GM21723 (cell line): ENCODE results near the gene TMEM127.
"Not testable (repeated sequence)": the region's sequence is repeated elsewhere in the genome, so short reads cannot be mapped to it uniquely, and the experiment has no call there.

Experiments
- ATAC-seq: cut with Tn5 transposase; IDR thresholded peaks from one replicate; pipeline ENCODE4 v1.9.1; 2021; ENCODE audit warnings: mild to moderate bottlenecking, moderate library complexity; ENCODE audit not compliant: unreplicated experiment

TMEM127 gene

DNA sequence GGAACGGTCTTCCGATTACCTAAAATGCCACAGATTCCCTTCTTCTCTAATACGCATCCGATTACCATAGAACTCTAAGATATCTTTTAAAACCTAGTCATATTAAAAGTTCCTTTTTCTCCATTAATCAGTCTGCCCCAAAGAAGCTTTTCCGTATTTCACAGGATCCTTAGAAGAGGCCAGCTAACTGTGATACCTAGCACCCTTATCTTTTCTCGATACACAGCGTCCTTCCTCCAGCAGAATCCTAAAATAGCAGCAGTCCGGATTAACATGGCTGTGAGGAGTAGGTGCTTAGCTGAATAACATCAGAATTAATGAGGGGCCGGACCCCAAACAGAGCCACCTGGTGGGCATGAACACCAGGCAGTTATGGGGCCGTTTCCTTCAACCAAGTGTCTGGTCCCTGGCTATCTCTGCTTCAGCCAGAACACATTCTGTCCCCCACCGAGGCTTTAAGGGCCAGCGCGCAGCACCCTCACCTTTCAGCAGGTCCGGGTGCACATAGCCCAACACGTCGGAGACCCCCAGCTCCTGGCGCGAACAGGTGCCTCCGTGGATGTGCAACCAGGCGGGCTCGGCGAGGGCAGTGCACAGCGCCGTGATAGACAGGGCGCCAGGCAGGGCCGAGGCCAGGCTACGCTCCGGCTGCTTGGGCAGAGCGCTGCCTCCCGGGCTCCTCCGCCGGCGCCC is 995 bp downstream of the TMEM127 start:
- no peak for ATAC-seq

DNA sequence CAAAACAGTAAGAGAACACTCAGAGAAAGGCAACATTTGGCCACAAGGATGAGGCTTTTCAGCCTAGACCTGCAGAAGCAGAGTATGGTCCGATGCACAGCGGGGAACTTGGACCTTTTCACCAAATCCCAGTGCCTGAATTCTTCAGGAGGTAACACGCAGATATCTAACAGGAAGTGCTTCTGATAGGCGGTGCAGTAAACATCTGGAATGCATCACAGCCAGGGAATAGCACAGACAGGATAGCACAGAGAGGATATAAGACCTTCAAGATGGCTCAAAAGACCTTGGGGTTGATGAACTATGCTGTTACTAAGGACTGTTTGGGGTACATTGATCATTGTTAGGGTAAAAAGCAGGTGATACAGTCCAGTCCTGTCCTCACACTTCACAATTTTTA is 1.7 kb downstream of the TMEM127 start:
- ATAC-seq, result no peak

DNA sequence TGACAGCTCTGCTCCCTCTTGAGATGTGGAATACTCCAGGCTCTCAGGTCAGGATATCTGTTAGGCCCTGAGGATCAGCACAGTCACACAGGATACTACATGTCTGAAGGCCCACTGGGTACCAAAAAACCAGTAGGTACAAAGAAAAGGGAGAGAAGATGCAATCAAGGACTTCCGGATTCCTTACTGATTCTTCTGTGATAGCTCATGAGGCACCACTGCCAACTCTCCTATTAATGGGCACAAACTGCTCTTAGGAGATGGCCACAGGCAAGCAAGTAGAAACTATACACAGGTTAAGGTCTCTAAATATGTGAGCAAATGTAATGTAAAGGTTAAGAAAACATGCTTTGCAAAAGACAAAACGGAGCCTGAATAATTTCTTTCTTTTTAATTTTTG is 3.5 kb downstream of the TMEM127 start:
- no peak for ATAC-seq

DNA sequence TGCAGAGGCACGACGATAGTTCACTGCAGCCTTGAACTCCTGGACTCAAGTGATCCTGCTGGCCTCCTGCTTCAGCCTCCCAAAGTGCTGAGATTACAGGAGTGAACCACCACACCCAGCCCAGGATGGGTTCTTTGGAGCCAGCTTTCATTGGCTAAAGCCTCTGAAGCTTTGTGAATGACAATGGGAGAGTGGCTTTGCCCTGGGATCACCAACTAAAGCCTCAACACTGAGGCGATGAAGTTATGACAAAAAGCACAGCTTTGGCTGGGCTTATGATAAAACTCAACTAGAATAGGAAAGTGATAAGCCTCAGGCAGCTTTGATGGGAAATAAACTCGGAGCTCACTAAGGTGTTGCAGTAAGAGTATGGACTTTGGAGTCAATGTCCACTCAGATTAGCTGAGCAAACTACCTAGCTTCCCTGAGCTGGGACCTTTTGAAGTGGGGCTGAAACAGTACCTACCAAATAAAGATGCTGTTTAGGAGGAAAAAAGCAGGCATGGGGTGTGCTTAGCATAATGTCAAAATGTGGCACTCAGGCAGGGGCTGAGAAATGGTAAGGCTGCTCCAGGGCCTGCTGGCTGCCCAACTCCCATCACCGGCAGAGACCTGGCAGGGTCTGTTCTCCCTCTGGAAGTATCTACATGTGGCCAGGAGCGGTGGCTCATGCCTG is 4.3 kb downstream of the TMEM127 start:
- no peak for ATAC-seq

DNA sequence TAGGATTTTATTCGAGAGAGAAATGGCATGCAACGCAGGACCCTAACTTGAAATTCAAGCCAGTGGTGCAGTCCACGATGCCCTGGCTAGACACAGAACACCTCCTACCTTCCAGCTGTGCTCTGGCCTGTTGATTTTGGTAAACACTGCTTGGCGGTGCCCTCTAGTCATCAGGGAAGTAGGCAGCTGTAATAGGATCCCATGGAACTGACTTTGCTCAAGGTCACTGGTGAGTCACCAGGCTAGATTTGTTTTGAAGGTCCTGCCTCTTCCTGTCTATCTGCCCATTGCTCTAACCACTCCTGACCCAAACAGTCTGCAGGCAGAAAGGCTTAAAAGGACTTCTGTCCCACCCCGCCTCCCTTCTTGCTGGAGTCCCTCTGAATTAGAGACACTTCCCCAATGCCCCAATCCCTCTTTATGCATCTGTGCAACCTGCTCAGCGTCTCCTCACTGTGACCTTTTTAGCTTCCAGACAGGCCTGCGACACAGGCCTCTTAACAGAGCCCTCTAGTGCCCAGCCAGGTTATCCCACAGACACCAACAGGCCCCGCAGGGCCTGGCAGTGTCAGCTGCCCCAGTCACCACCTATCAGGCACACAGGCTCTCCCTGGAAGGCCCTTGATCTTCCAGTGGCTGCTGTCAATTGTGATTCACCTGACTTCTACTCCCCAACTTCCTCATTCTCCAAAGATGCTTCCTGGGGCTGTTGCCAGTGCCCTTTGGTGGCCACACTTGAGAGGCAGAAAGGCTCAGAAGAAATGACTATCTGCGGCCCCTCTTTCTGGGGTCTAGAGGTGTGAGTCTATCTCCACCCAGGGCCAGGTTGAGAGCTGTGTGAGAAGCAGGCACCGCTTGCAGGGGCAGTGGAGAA is 5.2 kb downstream of the TMEM127 start:
- ATAC-seq, result peak; percentile 48

DNA sequence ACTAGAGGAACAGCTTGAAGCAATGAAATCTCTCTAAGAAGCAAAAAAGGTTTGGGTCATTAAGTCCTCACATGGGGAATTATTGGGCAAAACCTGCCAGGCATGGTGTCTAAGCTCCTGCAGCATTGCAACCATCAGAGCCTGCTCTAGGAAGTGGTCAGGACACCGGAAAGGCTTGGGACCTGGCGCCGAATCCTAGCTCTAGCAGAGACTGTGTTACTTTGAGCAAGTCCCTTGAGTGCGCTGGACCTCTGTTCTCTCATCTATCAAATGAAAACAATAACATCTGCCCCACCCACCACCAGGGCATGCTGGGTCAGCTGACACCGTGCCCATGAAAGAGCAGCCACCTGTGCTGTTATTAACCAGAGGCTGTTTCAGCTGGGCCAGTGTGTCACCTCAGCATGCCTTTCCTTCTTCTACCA is 6.3 kb downstream of the TMEM127 start:
- no peak for ATAC-seq

DNA sequence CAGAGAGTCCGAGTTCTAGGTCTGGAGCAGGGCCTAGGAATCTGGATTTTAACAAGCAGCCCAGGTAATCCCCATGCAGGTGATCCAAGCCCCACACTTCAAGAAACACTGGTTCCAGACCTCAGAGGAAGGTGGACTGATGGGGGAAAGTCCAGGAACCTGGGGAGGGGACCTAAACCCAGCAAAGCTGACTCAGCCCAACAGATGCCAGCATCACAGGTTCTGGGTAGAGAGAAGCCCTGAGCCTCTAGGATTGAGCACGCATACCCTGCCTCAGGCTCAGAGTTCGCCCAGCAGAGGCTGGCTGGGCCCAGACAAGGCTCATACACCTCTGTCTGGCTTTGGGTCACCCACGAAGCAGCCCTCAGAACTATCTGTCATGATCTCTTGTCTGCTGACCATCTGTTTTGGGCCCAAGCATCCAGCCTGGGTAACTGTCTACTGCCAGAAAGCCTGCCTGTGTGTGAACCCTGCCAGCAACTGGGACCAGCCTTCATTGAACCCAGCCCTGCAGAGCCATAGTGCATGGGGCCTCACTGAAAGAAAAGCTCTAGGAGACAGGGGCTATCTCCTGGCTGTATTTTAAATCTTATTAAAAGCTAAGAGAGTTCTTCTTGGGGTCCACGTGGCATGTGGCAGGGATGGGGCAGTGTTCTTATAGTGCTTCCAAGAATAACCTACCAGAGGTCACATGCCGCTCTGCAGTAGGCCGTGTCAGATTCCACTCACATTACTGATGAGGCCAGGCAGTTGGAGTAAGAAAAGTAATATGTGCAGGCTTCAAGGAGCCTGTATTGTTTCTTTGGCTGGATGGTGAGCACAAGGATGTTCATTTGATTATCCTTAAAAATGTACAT is 7.4 kb downstream of the TMEM127 start:
- no peak for ATAC-seq

DNA sequence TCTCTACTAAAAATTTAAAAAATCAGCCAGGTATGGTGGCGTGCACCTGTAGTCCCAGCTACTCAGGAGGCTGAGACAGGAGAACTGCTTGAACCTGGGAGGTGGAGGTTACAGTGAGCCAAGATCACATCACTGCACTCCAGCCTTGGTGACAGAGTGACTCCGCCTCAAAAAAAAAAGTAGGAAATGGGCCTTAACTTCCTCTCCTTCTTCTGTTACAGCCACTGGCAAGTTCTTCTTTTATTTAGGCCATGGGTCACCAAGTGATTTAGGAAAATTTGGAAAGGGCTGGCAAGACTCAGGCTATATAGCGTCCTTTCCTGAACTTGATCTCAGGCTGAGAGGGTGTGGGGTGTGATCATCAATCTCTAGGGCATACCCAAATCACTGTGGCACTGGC is 8.1 kb downstream of the TMEM127 start:
- not testable (repeated sequence) for ATAC-seq

DNA sequence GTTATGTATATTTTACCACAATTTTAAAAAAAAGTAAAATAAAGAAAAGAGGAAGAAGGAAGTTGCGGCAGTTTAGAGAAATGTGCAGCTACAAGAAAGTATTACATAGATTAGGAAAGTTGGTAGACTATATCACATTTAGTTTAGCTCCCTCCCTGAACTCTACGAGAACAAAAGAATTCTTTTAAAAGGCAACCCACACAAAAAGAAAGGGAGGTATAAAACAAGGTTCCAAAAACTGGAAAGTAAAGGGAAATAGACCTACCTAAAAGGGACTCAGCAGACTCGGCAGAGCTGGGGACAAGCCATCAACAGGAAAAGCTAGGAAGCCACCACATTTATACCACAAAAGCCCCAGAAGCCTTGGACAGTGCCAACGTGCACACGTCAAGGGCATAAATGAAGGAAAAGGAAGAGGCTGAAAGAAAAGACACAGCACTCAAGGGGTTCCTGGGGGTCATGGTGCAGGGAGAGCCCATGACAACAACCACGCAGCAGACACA is 9.1 kb downstream of the TMEM127 start:
- ATAC-seq, result no peak

DNA sequence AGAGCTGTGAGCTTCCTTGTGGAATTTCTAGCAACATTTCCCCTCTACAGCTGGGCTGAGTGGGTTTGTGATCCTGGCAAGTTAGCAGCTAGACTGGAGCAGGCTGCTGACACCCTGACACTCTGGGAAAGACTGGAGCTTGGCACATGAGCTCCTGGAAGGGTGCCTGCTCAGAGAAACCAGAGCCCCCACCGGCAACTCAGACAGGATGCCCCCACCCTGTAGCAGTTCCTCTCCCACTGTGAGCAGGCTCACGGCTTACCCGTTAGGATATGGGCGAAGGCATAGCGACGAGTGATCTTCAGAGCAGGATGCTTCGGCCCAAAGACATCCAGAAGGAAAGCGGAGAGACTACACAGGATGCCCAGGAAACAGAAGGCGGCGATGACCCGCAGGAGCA is 11.2 kb downstream of the TMEM127 start:
- ATAC-seq, result no peak

DNA sequence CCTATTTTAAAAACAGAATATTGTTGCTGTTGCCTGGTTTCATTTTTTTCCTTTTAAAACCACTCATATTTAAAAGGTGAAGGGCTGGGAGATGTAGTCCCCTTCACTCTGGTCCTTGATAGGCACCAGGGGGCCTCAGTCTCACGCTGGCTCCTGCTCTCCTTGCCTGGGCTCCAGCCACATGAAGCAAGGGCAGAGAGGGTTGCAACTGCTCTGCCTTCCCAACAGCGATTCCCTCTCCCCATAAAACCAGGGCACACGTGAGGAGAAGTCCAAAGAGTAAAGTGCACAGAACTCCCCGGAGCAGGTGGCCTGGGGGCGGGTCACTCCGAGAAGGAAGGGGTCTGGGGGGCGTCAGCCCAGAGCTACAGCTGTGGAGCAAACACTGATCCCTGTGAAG is 12.8 kb downstream of the TMEM127 start:
- ATAC-seq, result no peak

DNA sequence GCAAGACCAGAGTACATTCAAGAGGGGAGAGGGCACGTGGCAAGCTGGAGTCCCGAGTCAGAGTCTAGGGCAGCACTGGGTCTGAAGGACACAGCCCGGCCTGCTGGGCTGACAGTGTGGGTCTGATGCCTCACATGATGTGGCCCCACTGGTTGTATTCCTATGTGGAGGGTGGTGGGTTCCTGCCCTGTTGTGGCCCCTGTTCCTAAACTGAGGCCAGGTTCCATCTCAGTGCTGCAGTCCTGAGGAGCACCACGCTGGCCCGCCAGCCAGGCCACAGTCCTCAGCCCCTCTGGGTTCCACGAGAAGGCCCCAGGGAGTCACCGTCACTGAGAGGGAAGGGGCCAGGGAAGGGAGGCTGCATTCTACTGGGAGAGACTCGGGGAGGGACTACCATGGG is 13.3 kb downstream of the TMEM127 start:
- ATAC-seq, result no peak

DNA sequence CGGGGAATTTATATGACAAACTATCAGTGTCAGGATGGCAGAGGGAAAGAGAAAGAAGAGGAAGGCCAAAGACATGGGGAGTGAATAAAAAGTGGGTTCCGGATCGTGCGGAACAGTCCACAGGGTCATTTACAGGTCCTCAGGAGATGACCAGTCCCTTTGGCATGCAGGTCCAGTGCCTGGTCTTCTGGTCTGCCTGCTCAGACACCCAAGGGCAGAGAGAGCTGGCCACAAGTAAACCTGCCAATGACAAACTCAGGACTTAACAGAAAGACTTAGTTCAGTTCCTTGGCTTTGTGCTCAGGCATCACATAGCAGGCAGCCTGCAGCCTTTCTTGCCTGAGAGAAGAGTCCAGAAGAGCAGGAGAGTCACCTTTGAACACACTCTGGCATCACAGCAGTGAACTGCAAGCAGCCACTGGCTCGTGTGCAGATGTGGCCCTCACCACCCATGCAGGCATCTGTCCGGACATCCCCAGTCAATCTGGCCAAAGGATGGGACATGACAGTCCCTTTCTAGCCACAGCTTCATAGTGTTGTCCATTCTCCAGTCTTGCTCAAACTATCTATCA is 14.0 kb downstream of the TMEM127 start:
- ATAC-seq, result no peak

DNA sequence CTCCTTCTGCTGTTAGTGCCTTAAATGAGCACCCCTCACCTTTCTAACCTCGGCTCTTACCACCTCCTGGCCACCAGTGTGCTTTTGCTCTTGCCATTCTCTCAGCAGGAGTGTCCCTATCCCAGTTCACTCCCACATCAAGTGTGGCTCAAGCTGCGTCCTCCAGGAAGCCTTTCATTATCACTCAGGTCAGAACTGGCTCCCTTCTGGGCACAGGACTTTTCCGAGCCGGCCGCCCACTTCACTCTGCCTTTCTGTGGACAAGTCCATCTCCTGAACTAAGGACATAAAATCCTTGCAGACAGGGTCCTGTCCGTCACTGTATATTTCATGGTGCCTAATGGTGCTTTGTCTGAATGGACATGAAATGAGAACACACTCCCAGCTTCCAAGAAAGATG is 15.6 kb downstream of the TMEM127 start:
- no peak for ATAC-seq

DNA sequence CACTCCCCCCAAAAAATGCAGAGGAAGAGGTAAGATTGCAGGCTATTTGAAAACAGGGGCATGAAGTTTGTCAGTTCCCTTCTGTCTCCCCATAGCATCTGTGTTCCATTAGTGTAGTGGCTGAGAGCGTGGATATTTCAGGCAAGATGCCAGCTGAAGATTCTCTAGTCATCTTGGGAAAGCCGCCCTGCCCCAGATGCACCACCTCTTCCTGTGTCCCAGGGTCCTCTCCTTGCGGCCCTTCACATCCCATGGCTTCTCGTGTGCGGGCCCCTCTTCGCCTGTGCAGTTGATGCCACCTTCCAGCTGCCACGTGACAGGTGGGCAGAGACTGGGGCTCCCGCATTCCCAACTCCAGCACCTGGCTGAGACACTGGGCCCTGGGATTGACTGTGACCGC is 16.1 kb downstream of the TMEM127 start:
- ATAC-seq, result no peak

DNA sequence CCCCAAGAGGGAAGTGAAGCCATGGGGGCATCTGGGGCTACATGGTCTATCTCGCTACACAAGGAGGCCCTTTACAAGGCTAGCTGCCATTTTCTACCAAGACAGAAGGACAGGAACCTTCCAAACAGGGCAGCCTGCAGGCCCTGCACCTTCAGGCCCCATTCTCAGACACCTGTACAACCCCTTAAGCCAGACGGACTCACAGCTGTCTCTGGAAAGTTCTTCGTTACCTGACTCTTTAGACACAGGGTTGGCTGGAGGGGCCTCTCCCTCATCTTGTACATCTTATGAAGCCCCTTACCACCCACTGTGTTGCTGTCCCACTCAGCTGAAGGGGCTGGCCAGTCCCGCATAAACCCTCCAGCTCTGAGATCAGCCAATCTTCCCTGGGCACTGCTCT is 17.2 kb downstream of the TMEM127 start:
- no peak for ATAC-seq

DNA sequence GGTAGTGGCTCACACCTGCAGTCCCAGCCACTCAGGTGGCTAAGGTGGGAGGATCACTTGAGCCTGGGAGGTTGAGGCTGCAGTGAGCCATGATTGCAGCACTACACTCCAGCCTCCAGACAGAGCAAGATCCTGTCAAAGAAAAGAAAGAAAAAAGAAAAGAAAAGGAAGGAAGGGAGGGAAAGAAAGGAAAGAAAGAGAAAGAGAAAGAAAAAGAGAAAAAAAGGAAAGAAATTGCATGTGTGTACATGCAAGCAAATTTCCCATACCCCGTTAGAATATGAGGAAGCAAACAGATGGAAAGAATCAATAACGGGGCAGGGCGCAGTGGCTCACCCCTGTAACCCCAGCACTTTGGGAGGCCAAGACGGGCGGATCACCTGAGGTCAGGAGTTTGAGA is 17.9 kb downstream of the TMEM127 start:
- no peak for ATAC-seq

DNA sequence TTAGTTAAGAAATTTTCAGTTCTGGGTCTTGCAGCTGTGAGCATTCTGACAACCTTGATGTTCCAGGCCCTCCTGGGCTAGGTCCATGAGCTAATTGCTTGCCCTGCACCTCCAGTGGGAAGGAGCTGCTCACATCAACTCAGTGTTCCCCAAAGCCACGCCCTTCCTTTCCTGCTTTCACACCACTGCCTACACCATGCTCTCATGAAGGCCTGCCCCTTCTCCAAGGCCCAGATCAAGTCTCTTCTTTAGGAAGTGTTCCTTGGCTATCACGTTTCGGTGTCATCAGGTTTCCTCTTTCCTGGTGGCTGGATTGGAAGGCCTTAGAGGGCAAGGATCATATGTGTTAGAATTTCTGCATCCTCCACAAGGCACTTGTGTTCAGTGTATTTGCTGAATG is 18.8 kb downstream of the TMEM127 start:
- no peak for ATAC-seq

DNA sequence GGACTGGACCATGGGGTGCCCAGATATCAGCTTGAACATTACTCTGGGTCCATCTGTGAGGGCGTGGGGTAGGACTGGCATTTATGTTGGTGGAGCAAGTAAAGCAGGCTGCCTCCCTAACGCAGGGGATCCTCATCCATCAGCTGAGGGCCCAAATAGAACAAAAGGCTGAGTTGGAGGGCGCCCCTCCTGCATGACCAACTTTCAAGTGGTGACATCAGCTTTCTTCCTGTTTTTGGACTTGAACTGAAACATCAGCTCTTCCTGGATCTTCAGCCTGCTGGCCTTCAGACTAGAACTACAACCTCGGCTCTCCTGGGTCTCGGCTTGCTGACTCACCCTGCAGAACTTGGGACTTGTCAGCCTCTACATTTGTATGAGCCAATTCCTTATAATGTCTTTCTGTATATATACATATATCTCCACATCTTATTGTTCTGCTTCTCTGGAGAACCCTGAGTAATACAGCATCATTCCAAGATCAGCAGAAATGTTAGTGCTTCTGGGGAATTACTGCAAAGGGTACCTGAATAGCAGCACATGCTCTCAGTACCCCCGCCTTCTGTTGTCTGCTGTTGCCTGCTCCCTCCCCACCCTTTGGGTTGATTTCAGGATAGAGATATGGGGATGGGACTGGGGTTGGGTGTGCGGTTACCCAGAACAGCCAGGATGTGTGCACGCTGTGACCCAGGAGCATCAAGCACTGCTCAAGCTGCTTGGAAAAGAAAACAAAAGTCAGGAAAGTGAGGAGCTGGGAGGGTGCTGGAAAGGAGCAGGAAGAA is 20.0 kb downstream of the TMEM127 start:
- no peak for ATAC-seq

DNA sequence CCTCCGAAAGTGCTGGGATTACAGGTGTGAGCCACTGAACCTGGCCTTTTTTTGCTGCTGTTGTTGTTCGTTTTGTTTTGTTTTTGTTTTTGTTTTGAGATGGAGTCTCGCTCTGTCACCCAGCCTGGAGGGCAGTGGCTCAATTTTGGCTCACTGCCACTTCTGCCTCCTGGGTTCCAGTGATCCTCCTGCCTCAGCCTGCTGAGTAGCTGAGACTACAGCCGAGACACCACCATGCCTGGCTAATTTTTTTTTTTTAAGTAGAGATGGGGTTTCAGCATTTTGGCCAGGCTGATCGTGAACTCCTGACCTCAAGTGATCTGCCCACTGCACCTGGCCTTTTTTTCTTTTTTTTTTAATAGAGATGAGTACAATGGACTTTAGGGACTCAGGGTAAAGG is 22.0 kb downstream of the TMEM127 start:
- ATAC-seq, result no peak
